Nucleus accumbens (tissue), 56 donors: ENCODE results near the gene METTL23.
"Not testable (repeated sequence)": the region's sequence is repeated elsewhere in the genome, so short reads cannot be mapped to it uniquely, and the experiment has no call there.

ENCODE experiments used
- DNase-seq, 56 donors: peaks; one replicate each; lab custom pipeline; 2025; lab: John Stamatoyannopoulos, UW

Gene METTL23

DNA sequence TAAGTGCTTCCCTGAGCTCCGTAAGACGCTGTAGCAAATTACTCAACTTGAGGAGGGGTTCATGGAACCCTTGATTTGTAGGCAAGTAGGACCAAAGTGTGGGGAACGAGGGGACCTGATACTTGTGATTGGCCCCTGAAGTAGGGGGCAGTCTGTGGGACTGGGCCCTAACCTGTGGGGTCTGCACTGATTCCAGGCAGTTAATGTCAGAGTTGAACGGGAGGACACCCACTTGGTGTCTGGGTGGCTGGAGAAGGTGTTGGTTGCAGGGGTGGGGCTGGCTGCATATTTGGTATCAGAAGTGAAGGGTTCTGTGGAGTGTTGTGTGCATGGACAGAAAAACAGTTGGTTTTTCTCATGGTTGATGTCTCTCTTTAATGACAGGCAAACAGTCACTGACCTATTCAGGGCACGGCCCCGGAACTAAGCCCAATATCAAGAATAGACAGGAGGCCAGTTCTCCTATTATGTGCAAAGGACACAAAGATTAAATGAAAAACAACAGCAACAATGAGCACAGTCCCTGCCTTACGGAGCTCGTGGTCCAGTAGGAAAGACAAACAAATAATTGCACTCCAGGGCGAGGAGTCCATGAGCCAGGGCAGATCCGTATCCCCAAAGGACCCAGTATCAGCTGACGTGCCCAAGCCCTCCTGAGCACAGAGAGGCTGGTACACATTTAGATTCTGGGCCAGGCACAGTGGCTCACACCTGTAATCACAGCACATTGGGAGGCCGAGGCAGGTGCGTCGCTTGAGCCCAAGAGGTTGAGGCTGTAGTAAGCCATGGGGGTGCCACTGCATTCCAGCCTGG lies 35.1 kb upstream of the METTL23 start:
- DNase-seq: no peak

DNA sequence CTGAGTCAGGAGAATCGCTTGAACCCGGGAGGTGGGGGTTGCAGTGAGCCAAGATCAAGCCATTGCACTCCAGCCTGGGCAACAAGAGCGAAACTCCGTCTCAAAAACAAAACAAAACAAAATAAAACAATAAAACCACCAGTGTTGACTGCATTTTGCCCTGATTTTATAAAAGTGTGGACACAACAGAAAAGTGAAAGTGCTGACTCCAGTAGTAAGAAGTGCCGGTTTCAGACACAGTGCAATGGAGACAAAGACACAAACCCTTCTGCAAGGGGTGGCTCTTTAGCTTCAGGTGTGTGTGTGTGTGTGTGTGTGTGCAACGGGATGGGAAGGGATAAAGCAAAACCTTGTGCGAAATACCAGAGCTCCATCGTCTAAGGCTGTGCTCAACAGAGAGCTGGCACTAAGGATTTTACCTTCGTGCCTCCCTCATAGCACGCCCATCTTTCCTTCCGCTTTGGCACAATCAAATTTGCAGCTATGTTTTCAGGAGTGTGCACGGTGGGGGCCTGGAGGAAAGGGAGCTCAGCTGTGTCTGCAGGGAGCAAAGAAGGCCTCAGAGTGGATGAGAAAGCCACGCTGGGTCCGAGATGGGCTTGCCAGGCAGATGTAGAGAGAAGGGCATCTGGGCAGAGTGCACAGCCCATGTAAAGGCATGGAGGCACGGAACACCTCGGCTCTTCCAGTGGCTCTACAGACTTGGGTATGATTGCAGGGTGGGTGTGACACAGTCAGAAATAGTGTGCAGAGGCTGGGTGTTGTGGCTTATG lies 31.4 kb upstream of the METTL23 start:
- peak in 2 of 56 donors; percentile 31 to 34 for DNase-seq

DNA sequence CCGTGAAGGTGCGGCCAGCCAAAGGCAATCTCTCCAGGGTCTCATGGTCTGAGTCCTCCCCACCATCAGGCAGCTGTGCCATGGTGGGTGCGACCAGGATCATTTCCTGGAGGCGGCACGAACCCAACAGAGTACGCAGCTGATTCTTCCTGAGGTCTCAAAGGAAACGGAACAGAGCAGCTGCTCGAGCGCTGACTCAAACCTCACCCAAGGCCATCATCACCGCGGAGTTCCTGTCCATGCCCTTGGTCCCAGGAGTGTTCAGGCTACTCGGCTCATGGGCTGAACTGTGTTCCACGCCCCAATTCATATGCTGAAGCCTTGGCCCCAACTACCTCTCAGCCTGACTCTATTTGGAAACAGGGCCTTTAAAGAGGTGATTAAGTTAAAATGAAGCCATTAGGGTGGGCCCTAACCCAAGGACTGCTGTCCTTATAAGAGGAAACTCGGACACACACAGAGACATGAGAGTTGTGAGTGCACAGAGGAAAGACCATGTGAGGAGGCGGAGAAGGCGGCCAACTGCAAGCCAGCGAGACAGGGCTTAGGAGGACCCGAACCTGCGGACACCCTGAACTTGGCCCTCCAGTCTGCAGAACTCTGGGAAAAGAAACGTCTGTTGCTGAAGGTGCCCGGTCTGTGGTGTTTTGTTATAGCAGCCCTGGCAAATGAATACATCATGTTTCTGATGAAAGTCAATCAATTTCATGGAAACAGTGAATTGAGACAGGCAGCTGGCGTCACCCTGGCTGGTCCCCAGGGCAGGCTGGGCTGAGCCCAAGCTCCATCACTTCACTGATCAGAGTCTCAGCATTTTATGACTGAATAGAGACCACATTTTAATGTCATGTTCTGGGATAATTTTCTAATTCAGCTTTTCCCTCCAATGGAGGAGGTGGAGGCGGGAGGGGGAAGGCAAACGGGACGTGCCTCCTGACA lies 29.6 kb upstream of the METTL23 start:
- no peak for DNase-seq

DNA sequence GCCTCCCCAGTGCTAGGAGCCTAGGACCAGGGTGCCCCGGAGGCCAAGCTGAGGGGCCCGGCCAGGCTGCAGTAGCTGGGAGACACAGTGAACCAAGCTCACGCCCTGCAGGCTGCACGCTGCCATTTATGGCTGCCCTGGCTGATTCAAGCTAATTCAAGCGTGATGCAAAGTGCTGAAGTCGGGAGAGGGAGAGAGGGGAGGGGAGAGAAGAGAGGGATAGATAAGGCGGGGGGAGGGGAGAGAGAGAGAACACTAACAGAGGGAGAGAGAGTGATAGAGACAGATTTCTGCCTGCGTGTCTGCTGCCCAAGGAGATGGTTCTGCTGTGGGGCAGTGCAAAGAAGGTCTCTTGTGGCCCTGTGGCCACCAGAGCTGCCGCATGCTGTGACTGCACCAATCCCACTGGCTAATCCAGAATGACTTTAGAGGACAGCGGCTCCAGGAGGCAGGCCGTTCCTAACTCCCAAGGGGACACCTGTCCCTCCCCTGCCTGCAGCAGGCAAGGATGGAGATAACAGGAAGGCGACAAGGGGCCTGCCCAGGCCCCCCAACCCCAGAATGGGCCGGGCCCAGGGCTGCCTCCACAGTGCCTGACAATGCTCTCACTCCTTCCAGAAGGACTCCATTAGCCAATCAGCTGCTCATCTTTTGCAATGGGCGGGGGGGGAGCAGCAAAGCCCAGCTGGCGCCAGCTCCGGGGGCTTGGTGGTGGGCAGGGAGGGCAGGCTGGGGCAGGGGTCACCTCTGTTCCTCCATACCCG lies 28.8 kb upstream of the METTL23 start:
- DNase-seq: peak in 7 of 56 donors; percentile 12 to 41 (median 19)

DNA sequence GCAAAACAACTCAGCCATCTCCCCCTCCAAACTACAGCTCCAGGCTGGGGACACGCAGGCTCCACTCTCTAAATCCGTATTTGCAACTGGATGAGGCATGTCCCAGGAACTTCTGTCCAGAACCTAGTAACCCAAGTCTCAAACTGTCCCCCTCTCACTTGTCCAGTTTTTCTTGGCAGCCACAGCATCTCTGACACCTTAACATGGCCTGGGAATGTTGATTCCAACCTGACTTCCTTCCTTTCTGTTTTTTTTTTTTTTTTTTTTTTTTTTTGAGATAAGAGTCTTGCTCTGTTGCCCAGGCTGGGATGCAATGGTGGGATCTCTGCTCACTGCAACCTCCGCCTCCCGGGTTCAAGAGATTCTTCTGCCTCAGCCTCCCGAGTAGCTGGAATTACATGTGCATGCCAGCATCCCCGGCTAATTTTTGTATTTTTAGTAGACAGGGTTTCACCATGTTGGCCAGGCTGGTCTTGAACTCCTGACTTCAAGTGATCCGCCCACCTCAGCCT lies 28.1 kb upstream of the METTL23 start:
- DNase-seq: not testable (repeated sequence)

DNA sequence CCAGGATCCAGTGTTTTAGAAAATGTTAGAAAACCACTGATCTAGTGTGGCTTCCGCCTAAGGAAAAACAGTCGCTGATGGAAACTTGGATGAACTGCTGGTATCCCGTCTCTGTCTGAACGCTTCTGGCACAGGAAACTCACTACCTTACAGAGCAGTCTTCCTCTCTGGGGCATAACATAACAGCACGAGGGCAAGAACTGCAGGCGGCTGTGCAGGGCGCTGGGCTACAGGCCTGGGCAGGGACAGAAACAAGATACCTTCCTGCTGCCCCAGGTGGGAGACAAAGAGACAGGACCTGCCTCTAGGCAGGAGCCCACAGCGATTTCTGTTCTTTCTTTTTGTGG lies 26.4 kb upstream of the METTL23 start:
- no peak for DNase-seq

DNA sequence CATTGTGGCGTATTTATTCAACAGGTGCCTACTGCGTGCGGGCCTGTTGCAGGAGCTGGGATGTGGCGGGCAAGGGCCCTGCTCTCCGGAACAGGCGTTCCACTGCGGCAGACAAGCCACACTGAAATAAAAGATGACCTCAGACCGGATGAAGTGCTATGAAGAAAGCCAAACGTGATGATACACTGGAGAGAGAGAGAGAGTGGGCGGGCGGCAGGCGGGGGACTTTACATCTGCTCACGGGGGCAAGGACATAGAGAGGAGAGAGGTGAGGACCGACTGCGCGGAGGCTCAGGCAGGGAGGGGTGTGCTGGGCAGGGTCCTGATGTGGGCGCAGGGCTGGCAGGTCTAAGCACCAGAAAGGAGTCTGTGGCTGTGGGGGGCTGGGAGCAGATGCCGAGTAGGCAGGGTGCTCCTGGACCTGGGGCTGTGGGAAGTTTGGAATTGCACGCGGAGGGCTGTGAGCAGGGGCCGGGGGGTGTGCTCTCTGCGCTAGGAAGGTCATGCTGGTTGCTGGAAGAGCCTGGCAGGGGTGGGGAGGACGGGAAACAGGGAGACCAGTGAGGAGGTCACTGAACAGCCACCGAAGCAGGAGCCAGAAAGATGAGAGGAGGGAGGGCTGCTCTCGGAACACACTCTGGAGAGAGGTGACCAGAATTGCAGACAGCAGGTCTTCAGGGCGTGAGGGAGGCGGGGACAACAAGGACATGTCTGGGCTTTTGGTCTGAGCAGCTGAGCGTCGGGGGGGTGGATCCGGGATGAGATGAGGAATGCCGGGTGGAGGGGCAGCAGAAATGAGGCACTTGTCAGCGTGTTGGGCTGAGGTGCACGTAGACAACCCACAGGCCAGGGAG lies 25.8 kb upstream of the METTL23 start:
- DNase-seq: no peak

DNA sequence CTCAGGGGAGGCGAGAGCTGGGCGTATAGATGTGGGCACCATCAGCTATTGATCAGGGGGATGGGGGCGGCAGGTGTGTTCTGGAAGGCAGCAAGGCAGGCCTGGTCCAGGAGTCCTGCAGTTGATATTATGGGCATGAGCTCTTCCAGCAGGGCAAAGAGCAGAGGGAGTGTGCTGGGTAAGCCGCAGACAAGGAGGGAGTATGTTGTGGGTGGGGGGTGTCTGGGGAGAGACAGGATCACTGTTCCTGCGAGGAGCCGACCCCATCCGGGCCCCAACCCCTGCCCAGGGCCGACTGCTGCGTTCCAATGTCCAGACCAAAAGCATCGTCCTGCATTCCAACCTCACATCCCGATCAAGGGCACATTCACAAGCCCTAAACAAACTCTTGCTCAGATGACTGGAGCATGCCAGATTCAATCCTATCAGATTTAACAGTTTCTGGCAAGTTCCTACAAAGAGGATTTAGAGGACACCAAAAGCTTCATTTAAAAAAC lies 25.1 kb upstream of the METTL23 start:
- no peak for DNase-seq

DNA sequence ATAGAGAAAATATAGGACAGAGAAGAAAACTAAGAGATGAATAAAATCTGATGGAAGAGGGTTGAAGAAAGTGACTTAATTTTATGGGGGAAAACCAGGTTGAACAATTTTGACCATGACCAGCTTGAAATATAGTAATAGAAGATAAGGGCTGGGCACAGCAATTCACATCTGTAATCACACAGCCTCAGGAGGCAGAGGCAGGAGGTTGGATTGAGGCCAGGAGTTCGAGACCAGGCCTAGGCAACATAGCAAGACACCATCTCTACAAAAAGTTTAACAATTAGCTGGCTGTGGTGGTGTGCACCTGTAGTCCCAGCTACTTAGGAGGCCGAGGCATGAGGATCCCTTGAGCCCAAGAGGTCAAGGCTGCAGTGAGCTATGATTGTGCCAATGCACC lies 24.6 kb upstream of the METTL23 start:
- no peak for DNase-seq

DNA sequence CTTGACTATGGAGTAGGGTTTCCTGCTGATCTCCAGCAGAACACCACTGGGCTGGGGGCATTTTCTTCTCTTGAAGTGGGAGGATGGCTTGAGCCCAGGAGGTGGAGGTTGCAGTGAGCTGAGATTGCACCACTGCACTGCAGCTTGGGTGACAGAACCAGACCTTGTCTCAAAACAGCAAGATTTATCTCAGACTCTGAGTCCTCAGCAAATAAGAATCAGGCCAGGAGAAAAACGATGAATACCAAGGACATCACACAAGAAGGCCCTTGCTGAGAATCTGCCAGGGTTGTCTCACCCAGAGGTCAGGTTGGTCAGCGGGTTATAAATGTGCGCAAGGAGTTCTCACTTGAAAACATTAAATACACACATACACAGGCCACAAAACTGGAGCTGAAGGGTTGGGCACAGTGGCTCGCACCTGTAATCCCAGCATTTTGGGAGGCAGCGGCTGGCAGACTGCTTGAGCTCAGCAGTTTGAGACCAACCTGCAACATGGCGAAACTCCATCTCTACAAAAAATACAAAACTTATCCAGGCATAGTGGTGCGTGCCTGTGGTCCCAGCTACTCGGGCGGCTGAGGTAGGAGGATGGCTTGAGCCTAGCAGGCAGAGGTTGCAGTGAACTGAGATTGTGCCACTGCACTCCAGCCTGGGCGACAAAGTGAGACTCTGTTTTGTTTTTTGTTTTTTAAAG lies 23.6 kb upstream of the METTL23 start:
- DNase-seq: no peak

DNA sequence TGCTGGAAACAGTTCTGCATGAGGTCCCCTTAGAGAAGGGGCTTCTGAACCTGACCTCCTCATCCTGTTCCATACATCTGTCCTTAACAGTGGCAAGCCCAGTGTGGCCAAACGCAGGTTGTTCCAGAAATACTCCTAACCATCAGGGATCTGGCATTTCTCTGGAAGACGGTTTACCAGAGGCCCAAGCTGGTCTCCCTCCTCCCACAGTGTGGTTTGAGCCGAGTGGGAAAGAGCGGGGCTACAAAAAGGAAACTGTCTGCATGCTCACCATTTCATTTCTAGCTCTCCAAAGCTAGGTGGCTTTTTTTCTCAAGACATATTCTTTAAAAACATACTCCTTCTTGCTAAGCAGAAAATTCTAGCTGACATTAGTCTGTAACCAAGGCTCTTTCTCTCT lies 21.8 kb upstream of the METTL23 start:
- no peak for DNase-seq

DNA sequence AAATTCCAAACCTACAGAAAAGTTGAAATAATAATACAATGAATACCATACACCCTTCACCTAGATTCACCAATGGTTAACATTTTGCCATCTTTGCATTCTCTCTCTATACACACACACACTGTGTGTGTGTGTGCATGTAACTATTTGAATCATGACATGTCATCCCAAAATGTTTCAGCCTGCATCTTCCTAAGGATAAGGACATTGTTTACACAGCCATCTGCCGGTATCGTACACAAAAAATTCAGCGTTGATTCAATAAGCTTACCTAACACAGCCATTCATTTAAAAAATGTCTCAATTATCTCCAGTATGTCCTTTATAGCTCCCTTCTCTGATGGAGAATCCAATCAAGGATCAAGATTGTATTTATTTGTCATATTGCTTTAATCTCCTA lies 19.8 kb upstream of the METTL23 start:
- DNase-seq: no peak

DNA sequence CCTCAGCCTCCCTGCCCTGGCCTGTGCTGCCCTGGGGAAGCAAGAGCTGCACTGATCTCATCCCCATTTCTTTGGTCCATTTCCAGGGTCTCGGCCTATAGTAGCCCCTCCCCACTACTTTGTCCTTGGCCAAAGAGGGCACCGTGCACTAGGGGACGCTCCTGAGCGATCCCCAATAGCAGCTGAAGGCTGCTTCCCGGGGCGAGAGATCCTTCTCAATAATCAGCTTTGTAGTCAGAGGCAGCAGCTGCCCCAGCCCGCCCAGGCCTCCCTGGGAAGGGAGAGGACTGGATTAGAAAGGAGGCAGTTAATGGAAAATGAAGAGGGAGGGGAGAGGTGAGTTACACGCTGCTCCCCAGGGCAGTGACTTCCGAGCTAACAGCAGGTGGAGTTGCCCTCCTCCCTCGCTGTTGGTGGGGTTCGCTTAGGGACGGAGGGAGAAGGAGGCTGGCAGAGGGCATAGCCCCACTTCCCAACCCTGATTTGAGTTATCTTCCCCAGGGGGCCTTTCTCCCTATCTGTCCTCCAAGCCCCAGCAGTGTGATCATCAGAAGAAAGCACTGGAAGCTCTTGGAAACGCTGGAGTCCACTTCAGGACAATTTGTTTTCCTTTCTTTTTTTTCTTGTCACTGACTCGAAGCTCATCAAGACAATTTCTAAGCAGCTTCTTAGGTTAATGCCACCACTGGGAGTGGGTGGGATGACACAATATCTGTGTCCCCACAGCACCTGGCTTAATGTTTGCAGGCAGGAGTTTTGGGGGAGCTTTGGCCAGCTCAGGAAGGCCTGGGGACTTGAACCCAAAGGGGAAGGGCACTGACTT lies 18.4 kb upstream of the METTL23 start:
- peak in 46 of 56 donors; percentile 19 to 80 (median 58) for DNase-seq

DNA sequence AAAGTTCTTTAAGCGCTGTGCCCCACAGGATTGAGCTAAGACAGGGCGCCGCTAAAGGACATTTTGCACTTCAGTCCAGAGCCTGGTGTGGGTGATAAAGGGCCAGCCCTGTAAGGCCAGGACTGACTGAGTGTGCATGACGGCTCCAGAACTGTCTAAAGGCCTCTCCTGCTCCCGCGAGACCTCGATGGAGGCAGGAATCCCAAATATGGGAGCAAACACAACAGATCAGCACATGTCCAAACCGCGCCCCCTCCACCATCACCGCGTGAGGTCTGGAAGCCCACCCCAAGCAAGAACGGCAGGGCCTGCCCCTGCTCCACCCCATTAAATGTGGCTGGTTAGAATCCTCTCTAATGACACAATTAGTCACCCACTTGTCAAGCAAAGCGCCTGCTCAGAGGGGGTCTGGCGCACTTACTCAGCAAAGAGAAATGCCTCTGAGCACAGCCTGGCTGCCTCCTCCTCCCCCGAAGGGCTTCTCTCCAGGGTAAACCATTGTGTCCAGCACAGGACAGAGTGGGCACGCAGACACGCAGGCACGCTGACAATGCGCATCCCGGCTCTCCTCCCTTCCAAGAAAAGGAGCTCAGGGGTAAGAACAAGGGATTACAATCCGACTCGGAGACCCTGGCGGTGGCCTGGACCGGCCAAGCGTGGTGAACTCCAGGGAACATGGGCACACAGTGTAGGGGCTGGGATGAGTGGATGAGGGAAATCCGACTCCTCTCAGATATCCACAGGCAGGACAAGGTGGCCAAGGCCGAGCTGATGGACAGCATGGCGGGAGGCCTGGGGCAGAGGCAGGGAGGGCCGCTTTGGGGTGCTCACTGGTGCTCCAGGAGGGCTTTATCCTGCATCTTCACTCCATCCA lies 17.3 kb upstream of the METTL23 start:
- DNase-seq: peak in 34 of 56 donors; percentile 21 to 77 (median 50)

DNA sequence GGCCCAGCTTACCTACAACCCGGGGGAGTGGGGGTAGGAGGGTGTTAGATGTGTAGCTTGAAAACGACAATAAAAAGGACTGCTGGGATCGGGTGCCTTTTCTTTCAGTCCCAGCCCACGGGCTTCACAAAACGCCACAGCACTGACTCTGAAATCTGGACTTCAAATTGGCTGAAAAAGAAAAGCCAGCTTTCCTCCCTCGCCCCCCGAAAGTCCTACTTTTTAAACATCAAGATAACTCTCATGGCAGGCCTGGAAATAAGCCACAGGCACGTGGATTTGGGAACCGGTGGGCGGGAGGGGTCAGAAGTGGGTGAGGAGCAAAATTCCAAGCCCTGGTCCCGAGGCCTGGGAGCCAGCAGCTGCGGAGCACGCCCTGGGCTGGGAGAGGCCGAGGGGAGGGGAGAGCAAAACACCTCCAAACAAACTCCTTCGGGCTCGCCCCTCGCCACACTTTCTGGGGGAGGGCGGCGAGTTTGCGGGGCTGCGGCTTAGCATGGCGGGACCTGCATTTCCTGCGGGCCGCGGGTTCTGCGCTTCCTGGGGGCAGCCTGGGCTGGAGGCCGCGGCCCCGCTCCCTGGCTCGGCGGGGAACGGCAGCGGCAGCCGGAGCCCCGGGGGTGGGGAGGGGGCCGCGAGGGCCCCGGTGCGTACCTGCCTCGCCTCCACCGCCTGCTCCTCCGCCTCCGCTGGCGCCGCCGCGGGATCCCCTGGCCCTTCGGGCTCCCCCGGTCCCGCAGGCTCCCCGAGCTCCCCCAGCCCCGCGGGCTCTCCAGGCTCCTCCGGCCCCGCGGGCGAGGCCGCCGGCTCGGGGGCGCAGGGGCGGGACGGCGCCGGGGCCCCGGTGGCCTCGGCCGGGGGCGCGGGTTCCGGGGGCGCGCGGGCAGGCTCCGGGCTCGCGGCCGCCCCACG lies 16.4 kb upstream of the METTL23 start:
- DNase-seq: peak in 5 of 56 donors; percentile 5 to 41 (median 33)
